GM12878 (cell line): Measurements from ENCODE around the gene C19orf33. TPM values are rescaled to one million over a fixed set of nuclear protein-coding genes. Genes with fewer than 3 reads are reported as not detected.

Source experiments
- ATAC-seq: fragments of 200-7000 bp; cut with Tn5 transposase; 3 replicates; pipeline ENCODE4 v1.9.1; 2020; ENCODE audit warnings: mild to moderate bottlenecking, moderate library complexity
- BruUV-seq: library from RNA; stranded (reverse); fragments of 400-500 nt; replicated peaks from 2 replicates; lab custom pipeline; 2021; lab: Mats Ljungman, UMichigan
- CTCF ChIA-PET: fragments of 300-600 bp; sonication (Branson Sonifier 250); formaldehyde crosslinking; extraction: SDS; loops from one replicate; lab custom pipeline; 2021; ENCODE audit warnings: inconsistent platforms; lab: Yijun Ruan, JAX
- POLR2A ChIA-PET: fragments of 350-600 bp; formaldehyde crosslinking; extraction: SDS; loops from one replicate; lab custom pipeline; 2021; ENCODE audit warnings: inconsistent platforms; lab: Charles Lee
- RAD21 ChIA-PET: fragments of 300-600 bp; sonication (Branson Sonifier 250); formaldehyde crosslinking; loops from one replicate; lab custom pipeline; 2023; ENCODE audit warnings: antibody characterized with exemption; ENCODE audit not compliant: unreplicated experiment; lab: Charles Lee
- SMC1A ChIA-PET: fragments of 300-600 bp; sonication (Branson Sonifier 250); formaldehyde crosslinking; loops from one replicate; lab custom pipeline; 2023; ENCODE audit not compliant: unreplicated experiment, uncharacterized antibody; lab: Charles Lee
- DNase-seq: peaks from one replicate; pipeline ENCODE4 v3.0.0-alpha.2; 2011; ENCODE audit warnings: low read depth, low spot score
- FAIRE-seq: peaks from 3 replicates; lab custom pipeline; 2011; peaks lifted over from hg19 to GRCh38; lab: Jason Lieb, UNC
- H2AFZ ChIP-seq: 2 replicates; pipeline ENCODE4 v1.6.0; 2011; ENCODE audit warnings: low read depth, low read length, control low read depth; ENCODE audit not compliant: control insufficient read depth
- H3K27ac ChIP-seq: 2 replicates; pipeline ENCODE4 v1.5.1; 2011; ENCODE audit warnings: control low read depth; ENCODE audit not compliant: control insufficient read depth, insufficient read depth
- H3K27me3 ChIP-seq, 2 experiments: replicated peaks in 1 of 2; 2 replicates each; pipeline versions ENCODE4 v1.6.0 to v1.6.1; 2011; ENCODE audit warnings: low read length in 1 of 2; ENCODE audit not compliant: control insufficient read depth in 2 of 2, insufficient read depth in 2 of 2
- H3K36me3 ChIP-seq, 2 experiments: 2 replicates each; pipeline ENCODE4 v1.5.1; 2011; ENCODE audit warnings: low read length in 1 of 2; ENCODE audit not compliant: control insufficient read depth in 2 of 2, insufficient read depth in 2 of 2
- H3K4me1 ChIP-seq: 2 replicates; pipeline ENCODE4 v1.6.1; 2011; ENCODE audit warnings: mild to moderate bottlenecking, low read length, moderate library complexity, mixed read lengths; ENCODE audit not compliant: control insufficient read depth, insufficient read depth
- H3K4me2 ChIP-seq: 2 replicates; pipeline ENCODE4 v1.6.0; 2011; ENCODE audit warnings: control low read depth; ENCODE audit not compliant: control insufficient read depth, insufficient read depth
- H3K4me3 ChIP-seq: fragments of 200-600 bp; sonication (generic); 2 replicates; pipeline ENCODE4 v1.5.1; 2016
- H3K79me2 ChIP-seq: 2 replicates; pipeline ENCODE4 v1.6.0; 2011; ENCODE audit warnings: low read length; ENCODE audit not compliant: control insufficient read depth, insufficient read depth
- H3K9ac ChIP-seq: 2 replicates; pipeline ENCODE4 v1.8.0; 2011; ENCODE audit warnings: low read length, control low read depth, mixed read lengths; ENCODE audit not compliant: control insufficient read depth, insufficient read depth
- H3K9me3 ChIP-seq: replicated peaks from 3 replicates; pipeline ENCODE4 v1.5.1; 2011; ENCODE audit warnings: mild to moderate bottlenecking, low read length; ENCODE audit not compliant: control insufficient read depth, insufficient read depth
- H4K20me1 ChIP-seq: 2 replicates; pipeline ENCODE4 v1.6.0; 2011; ENCODE audit not compliant: control insufficient read depth, insufficient read depth
- ATF7 ChIP-seq: fragments of 450-650 bp; IDR thresholded peaks from 2 replicates; pipeline ENCODE4 v1.6.1; 2016; ENCODE audit warnings: low read depth, mild to moderate bottlenecking
- CHD4 ChIP-seq: fragments of 200-600 bp; sonication (generic); IDR thresholded peaks from 2 replicates; pipeline ENCODE4 v1.6.1; 2016; ENCODE audit warnings: mild to moderate bottlenecking
- CREB1 ChIP-seq: IDR thresholded peaks from 2 replicates; pipeline ENCODE4 v1.6.1; 2012; ENCODE audit warnings: low read depth, mild to moderate bottlenecking, inconsistent platforms
- CREM ChIP-seq: IDR thresholded peaks from 2 replicates; pipeline ENCODE4 v1.6.1; 2014; ENCODE audit warnings: antibody characterized with exemption, low read depth
- GABPA ChIP-seq: IDR thresholded peaks from 2 replicates; pipeline ENCODE4 v1.6.1; 2014; ENCODE audit warnings: antibody characterized with exemption, low read depth, mild to moderate bottlenecking, inconsistent platforms
- HDGF ChIP-seq: fragments of 450-650 bp; IDR thresholded peaks from 2 replicates; pipeline ENCODE4 v1.6.1; 2016; ENCODE audit warnings: antibody characterized with exemption
- KAT2A ChIP-seq: conservative IDR thresholded peaks from 2 replicates; pipeline ENCODE4 v1.6.1; 2011; ENCODE audit warnings: low read depth, low read length; ENCODE audit not compliant: control insufficient read depth
- POLR2AphosphoS2 ChIP-seq: IDR thresholded peaks from 2 replicates; pipeline ENCODE4 v1.6.1; 2011; ENCODE audit warnings: low read depth, mild to moderate bottlenecking, low read length, improper control_type of control experiment, moderate library complexity
- RAD21 ChIP-seq: IDR thresholded peaks from 2 replicates; pipeline ENCODE4 v1.6.1; 2011; ENCODE audit warnings: mild to moderate bottlenecking, low read depth, low read length, moderate library complexity; ENCODE audit not compliant: insufficient read depth
- RELA ChIP-seq: fragments of 450-650 bp; IDR thresholded peaks from 2 replicates; pipeline ENCODE4 v1.8.0; 2014; ENCODE audit warnings: borderline replicate concordance; ENCODE audit not compliant: partially characterized antibody
- RFX5 ChIP-seq: IDR thresholded peaks from 2 replicates; pipeline ENCODE4 v1.6.1; 2011; ENCODE audit warnings: low read depth, low read length, improper control_type of control experiment
- SMAD5 ChIP-seq: IDR thresholded peaks from 2 replicates; pipeline ENCODE4 v1.6.1; 2016; ENCODE audit warnings: antibody characterized with exemption, low read depth
- SMARCA5 ChIP-seq: fragments of 450-650 bp; IDR thresholded peaks from 2 replicates; pipeline ENCODE4 v1.6.1; 2017; ENCODE audit warnings: mild to moderate bottlenecking
- SMC3 ChIP-seq: IDR thresholded peaks from 2 replicates; pipeline ENCODE4 v1.6.1; 2011; ENCODE audit warnings: low read length, improper control_type of control experiment, borderline replicate concordance
- SREBF2 ChIP-seq: IDR thresholded peaks from 2 replicates; pipeline ENCODE4 v1.6.1; 2012; ENCODE audit warnings: mild to moderate bottlenecking, low read length
- TARDBP ChIP-seq: IDR thresholded peaks from 2 replicates; pipeline ENCODE4 v1.6.1; 2016; ENCODE audit warnings: borderline replicate concordance
- WGBS: methylation state at CpG from one replicate; pipeline ENCODE4 v1.1.6; 2016; ENCODE audit warnings: low lambda C conversion rate; ENCODE audit not compliant: insufficient replicate concordance, insufficient coverage; ENCODE audit errors: missing lambda C conversion rate; 5-methylcytosine and 5-hydroxymethylcytosine counted together
- in situ Hi-C: fragments of 300-500 bp; cut with MboI; formaldehyde crosslinking; loops from 9 replicates; pipeline ENCODE4 v1.14.3; 2018; ENCODE audit warnings: mixed read lengths
- intact Hi-C: fragments of 100-400 bp; cut with micrococcal nuclease; formaldehyde crosslinking; loops from one replicate; pipeline ENCODE4 v1.14.2; 2022; ENCODE audit not compliant: unreplicated experiment
- polyA plus RNA-seq, 11 experiments: library from polyadenylated mRNA; depleted of rRNA in 4 of 11; unstranded in 6 of 11; stranded (reverse) in 5 of 11; fragments of >200 nt; fragmentation: Nextera tagmentation in 4 of 11; fragmentation: Illumina TruSeq in 1 of 11; extraction: Ambion mirVana in 4 of 11; extraction: Trizol in 1 of 11; gene quantifications; 1 replicate in 1 of 11; 2 replicates in 10 of 11; pipeline versions ENCODE4 v1.2.1 to v1.2.3, GENCODE V29; 2011 to 2016; ENCODE audit warnings: inconsistent platforms in 2 of 11, missing spikeins in 2 of 11, low read depth in 1 of 11
- total RNA-seq, 4 experiments: library from RNA; depleted of rRNA in 3 of 4; stranded (reverse); fragments of >200 nt in 3 of 4; fragmentation: Illumina TruSeq in 1 of 4; extraction: Trizol in 1 of 4; gene quantifications; 2 replicates each; pipeline versions ENCODE4 v1.2.1 to v1.2.3, GENCODE V29; 2013 to 2021
- TF ChIP-seq, protein P1 (sequence below): fragments of 450-650 bp; IDR thresholded peaks from 2 replicates; pipeline ENCODE4 v1.6.1; 2017; ENCODE audit warnings: borderline replicate concordance
- TF ChIP-seq, protein P2 (sequence below): IDR thresholded peaks from 2 replicates; pipeline ENCODE4 v1.6.1; 2011; ENCODE audit warnings: mild to moderate bottlenecking, low read depth, low read length, moderate library complexity; ENCODE audit not compliant: insufficient replicate concordance
- TF ChIP-seq, protein P3 (sequence below): fragments of 450-650 bp; IDR thresholded peaks from 2 replicates; pipeline ENCODE4 v1.6.1; 2017; ENCODE audit warnings: mild to moderate bottlenecking, moderate library complexity

C19orf33 gene
- total and polyA plus RNA-seq, 10 of the 15 experiments (the other 5 are each of a cell fraction or from before 2014, with no cell fraction given), result 0.28 to 0.45 TPM; not detected in 8

DNA sequence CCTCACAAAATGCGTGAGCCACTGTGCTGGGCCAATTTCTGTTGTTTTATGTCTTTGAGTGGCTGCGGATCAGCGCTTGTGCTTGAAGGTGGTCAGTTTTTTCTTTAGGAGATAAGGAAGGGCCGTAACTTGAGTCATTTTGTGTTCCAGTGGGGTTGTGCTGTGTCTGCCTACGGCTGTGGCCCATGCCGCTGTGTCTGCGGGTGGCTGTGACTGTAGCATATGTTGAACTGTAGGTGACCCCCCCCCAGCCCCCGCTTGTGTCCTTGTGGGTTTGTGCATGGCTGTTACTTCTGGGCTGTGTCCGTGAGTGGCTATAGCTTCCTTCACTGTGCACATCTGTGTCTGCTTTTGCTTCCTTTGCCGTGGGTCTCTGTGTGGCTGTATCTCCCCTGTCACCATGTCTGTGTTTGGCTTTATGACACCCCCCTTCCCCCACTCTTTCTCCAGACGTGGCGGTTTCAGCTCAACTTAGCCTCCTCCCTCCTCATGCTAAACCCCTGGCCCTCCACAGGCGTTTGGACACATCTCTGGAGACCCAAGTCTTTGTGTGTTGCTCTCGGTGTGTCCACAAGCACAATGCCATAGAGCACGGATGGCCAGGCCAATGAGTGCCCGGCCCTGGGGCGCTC is 48.6 kb upstream of the C19orf33 start:
- ChIA-PET SMC1A (no interaction called here), CTCF (interaction anchor here (1.1 to 1.2 kb wide), 2 partner anchors 10 to 77 kb away, joined by 3 to 4 read pairs; no protein-coding TSS in a partner anchor), RAD21 (interaction anchor here (1.7 kb wide), 1 partner anchor 29 kb away, joined by 3 read pairs; no protein-coding TSS in a partner anchor), POLR2A (no interaction called here)
- Histone ChIP-seq H3K4me1 (no peaks in the 10 kb centered on the region), H3K9ac (no peak overlapping the region), H4K20me1 (no peaks in the 10 kb centered on the region), H3K79me2 (no peaks in the 10 kb centered on the region), H3K36me3 (no peaks in the 10 kb centered on the region), H3K9me3 (no peaks in the 10 kb centered on the region), H3K4me2 (no peak overlapping the region), H2AFZ (no peak overlapping the region), H3K27me3 (peaks cover 0 to 4% of the 10 kb centered on the region in 2 experiments; a peak in 3 of 4 replicates), H3K4me3 (no peak overlapping the region), H3K27ac (no peak overlapping the region)
- no peak for TF ChIP-seq SREBF2
- TF ChIP-seq SMAD5, result no peak
- no peak for TF ChIP-seq GABPA
- TF ChIP-seq, protein P1, sequence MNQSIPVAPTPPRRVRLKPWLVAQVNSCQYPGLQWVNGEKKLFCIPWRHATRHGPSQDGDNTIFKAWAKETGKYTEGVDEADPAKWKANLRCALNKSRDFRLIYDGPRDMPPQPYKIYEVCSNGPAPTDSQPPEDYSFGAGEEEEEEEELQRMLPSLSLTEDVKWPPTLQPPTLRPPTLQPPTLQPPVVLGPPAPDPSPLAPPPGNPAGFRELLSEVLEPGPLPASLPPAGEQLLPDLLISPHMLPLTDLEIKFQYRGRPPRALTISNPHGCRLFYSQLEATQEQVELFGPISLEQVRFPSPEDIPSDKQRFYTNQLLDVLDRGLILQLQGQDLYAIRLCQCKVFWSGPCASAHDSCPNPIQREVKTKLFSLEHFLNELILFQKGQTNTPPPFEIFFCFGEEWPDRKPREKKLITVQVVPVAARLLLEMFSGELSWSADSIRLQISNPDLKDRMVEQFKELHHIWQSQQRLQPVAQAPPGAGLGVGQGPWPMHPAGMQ, result no peak
- TF ChIP-seq KAT2A, result no peak
- TF ChIP-seq RELA, result no peak
- no peak for TF ChIP-seq SMARCA5
- TF ChIP-seq RAD21, result no peak
- TF ChIP-seq, protein P2, sequence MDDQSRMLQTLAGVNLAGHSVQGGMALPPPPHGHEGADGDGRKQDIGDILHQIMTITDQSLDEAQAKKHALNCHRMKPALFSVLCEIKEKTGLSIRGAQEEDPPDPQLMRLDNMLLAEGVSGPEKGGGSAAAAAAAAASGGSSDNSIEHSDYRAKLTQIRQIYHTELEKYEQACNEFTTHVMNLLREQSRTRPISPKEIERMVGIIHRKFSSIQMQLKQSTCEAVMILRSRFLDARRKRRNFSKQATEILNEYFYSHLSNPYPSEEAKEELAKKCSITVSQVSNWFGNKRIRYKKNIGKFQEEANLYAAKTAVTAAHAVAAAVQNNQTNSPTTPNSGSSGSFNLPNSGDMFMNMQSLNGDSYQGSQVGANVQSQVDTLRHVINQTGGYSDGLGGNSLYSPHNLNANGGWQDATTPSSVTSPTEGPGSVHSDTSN, result no peak
- no peak for TF ChIP-seq CREB1
- TF ChIP-seq CHD4, result no peak
- no peak for TF ChIP-seq HDGF
- TF ChIP-seq RFX5, result no peak
- TF ChIP-seq, protein P3, sequence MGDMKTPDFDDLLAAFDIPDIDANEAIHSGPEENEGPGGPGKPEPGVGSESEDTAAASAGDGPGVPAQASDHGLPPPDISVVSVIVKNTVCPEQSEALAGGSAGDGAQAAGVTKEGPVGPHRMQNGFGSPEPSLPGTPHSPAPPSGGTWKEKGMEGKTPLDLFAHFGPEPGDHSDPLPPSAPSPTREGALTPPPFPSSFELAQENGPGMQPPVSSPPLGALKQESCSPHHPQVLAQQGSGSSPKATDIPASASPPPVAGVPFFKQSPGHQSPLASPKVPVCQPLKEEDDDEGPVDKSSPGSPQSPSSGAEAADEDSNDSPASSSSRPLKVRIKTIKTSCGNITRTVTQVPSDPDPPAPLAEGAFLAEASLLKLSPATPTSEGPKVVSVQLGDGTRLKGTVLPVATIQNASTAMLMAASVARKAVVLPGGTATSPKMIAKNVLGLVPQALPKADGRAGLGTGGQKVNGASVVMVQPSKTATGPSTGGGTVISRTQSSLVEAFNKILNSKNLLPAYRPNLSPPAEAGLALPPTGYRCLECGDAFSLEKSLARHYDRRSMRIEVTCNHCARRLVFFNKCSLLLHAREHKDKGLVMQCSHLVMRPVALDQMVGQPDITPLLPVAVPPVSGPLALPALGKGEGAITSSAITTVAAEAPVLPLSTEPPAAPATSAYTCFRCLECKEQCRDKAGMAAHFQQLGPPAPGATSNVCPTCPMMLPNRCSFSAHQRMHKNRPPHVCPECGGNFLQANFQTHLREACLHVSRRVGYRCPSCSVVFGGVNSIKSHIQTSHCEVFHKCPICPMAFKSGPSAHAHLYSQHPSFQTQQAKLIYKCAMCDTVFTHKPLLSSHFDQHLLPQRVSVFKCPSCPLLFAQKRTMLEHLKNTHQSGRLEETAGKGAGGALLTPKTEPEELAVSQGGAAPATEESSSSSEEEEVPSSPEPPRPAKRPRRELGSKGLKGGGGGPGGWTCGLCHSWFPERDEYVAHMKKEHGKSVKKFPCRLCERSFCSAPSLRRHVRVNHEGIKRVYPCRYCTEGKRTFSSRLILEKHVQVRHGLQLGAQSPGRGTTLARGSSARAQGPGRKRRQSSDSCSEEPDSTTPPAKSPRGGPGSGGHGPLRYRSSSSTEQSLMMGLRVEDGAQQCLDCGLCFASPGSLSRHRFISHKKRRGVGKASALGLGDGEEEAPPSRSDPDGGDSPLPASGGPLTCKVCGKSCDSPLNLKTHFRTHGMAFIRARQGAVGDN, result no peak
- TF ChIP-seq POLR2AphosphoS2, result no peak
- no peak for TF ChIP-seq TARDBP
- no peak for TF ChIP-seq SMC3
- TF ChIP-seq ATF7, result no peak
- no peak for TF ChIP-seq CREM
- no peak for DNase-seq
- no peak; the same call in 2 of the 3 replicates for ATAC-seq
- in situ Hi-C loops, result no loop called here
- BruUV-seq, result no TSS peak
- intact Hi-C loops, result no loop called here
- FAIRE-seq, result no peak
- WGBS, result 32% methylated on average over 17 of the region's 17 CpGs
